ENCODE results near the gene TMEM44. TPM values are rescaled to one million over a fixed set of nuclear protein-coding genes. Genes with fewer than 3 reads are reported as not detected.
"Not testable (repeated sequence)": the region's sequence is repeated elsewhere in the genome, so short reads cannot be mapped to it uniquely, and the experiment has no call there.

The TMEM44 gene
- total and polyA plus RNA-seq, 9 of the 15 experiments (the other 6 are each of a cell fraction or from before 2014, with no cell fraction given), result 0.53 to 18.1 (median 11.3) TPM

- TF ChIP-seq SP2 (IDR thresholded peaks at IDR 0.05; ENCODE audit: extremely low read depth, low read depth, low read length, poor library complexity, severe bottlenecking) (no peak), ZFP1 (CRISPR knock-in tag; IDR thresholded peaks at IDR 0.05) (no peak), GMEB1 (CRISPR knock-in tag; IDR thresholded peaks at IDR 0.05) (no peak), FOS (IDR thresholded peaks at IDR 0.05; ENCODE audit: extremely low read depth, insufficient read length) (no peak)
Observed at GRCh38 chr3:194632226-194632808, 902 bp downstream of the TMEM44 start (continued).

GRCh38 chr3:194631696-194632095, 1.5 kb downstream of the TMEM44 start:
- Histone ChIP-seq H3K4me3 (no peak overlapping the region), H3K9ac (ENCODE audit: insufficient read depth in 1 of 2, low read depth in 2 of 2, low read length in 2 of 2) (no peak overlapping the region), H2AFZ (ENCODE audit: low read depth, low read length) (no peak overlapping the region), H3K27ac (ENCODE audit: extremely low read depth, low read depth, low read length) (no peak overlapping the region), H3K4me1 (replicated peaks in 1 of 2; ENCODE audit: control insufficient read depth in 2 of 2, insufficient read depth in 2 of 2, low read length in 2 of 2) (peaks cover 2 to 18% of the 10 kb centered on the region in 2 experiments; a peak in 3 of 5 replicates), H3K36me3 (ENCODE audit: control insufficient read depth, insufficient read depth, low read length) (peaks cover 35% of the 10 kb centered on the region; the same call in 1 of the 3 replicates), H3K9me1 (ENCODE audit: control insufficient read depth, insufficient read depth, low read length) (no peaks in the 10 kb centered on the region), H3K9me3 (replicated peaks; ENCODE audit: control insufficient read depth, insufficient read depth, low read depth, low read length) (peaks cover 21% of the 10 kb centered on the region), H3K27me3 (ENCODE audit: control insufficient read depth in 2 of 2, insufficient read depth in 2 of 2, low read length in 2 of 2) (no peaks in the 10 kb centered on the region; a peak in 1 of 5 replicates), H4K20me1 (replicated peaks; ENCODE audit: control insufficient read depth, insufficient read depth, low read length) (no peaks in the 10 kb centered on the region), H3K79me2 (ENCODE audit: control insufficient read depth, insufficient read depth, low read length) (peaks cover 10% of the 10 kb centered on the region), H3K4me2 (ENCODE audit: insufficient read depth, low read length) (no peak overlapping the region)
- ChIA-PET CTCF (ENCODE audit: low intra/inter-chr PET ratio) (no interaction called here), POLR2A (interaction anchor here (0.7 kb wide), 1 partner anchor 582 kb away, joined by 4 read pairs; no protein-coding TSS in a partner anchor)
- DNase-seq (ENCODE audit: extremely low read depth in 1 of 4, low spot score in 3 of 4) (no peak), FAIRE-seq (no peak), ATAC-seq (no peak)
- BruUV-seq (replicated peaks), result no TSS peak
- TF ChIP-seq NCOA4 (IDR thresholded peaks at IDR 0.05; ENCODE audit: partially characterized antibody) (no peak), HOMEZ (CRISPR knock-in tag; IDR thresholded peaks at IDR 0.05) (no peak), ZNF511 (CRISPR knock-in tag; IDR thresholded peaks at IDR 0.05) (no peak), MBD2 (IDR thresholded peaks at IDR 0.05; ENCODE audit: borderline replicate concordance, low read depth) (no peak)
- in situ Hi-C loops (cut with MboI), result no loop called here
- intact Hi-C loops (cut with micrococcal nuclease), result loop anchor here (2.0 kb wide), 1 partner anchor 299 kb away; no protein-coding TSS in a partner anchor
- 97% methylated on average over 4 of the region's 4 CpGs for WGBS (ENCODE audit: insufficient coverage, low coverage, missing lambda C conversion rate)

GRCh38 chr3:194630681-194631080, 2.5 kb downstream of the TMEM44 start:
- FAIRE-seq; BruUV-seq (replicated peaks): not testable (repeated sequence)

More at GRCh38 chr3:194630681-194631080, 2.5 kb downstream of the TMEM44 start:
- in situ Hi-C loops (cut with MboI); intact Hi-C loops (cut with micrococcal nuclease); H3K27me3 ChIP-seq (ENCODE audit: control insufficient read depth in 2 of 2, insufficient read depth in 2 of 2, low read length in 2 of 2); DNase-seq (ENCODE audit: extremely low read depth in 1 of 4, low spot score in 3 of 4); H3K27ac ChIP-seq (ENCODE audit: extremely low read depth, low read depth, low read length); H3K4me3 ChIP-seq; H4K20me1 ChIP-seq (replicated peaks; ENCODE audit: control insufficient read depth, insufficient read depth, low read length); H3K9ac ChIP-seq (ENCODE audit: insufficient read depth in 1 of 2, low read depth in 2 of 2, low read length in 2 of 2); H3K9me1 ChIP-seq (ENCODE audit: control insufficient read depth, insufficient read depth, low read length); H3K4me2 ChIP-seq (ENCODE audit: insufficient read depth, low read length); ATAC-seq; H2AFZ ChIP-seq (ENCODE audit: low read depth, low read length): not testable (repeated sequence)
- ChIA-PET CTCF (ENCODE audit: low intra/inter-chr PET ratio) (interaction anchor here (1.2 kb wide), 1 partner anchor 299 kb away, joined by 3 read pairs; no protein-coding TSS in a partner anchor), POLR2A (interaction anchor here (0.7 kb wide), 1 partner anchor 583 kb away, joined by 4 read pairs; no protein-coding TSS in a partner anchor)
- peaks cover 43% of the 10 kb centered on the region; the same call in 2 of the 3 replicates for H3K36me3 ChIP-seq (ENCODE audit: control insufficient read depth, insufficient read depth, low read length)
- H3K4me1 ChIP-seq (replicated peaks in 1 of 2; ENCODE audit: control insufficient read depth in 2 of 2, insufficient read depth in 2 of 2, low read length in 2 of 2), result peaks cover 2 to 18% of the 10 kb centered on the region in 2 experiments; a peak in 3 of 5 replicates
- peaks cover 10% of the 10 kb centered on the region for H3K79me2 ChIP-seq (ENCODE audit: control insufficient read depth, insufficient read depth, low read length)
- H3K9me3 ChIP-seq (replicated peaks; ENCODE audit: control insufficient read depth, insufficient read depth, low read depth, low read length), result peaks cover 21% of the 10 kb centered on the region
- WGBS (ENCODE audit: insufficient coverage, low coverage, missing lambda C conversion rate), result 96% methylated on average over 18 of the region's 29 CpGs
